HepG2 (cell line): ENCODE data around the gene TET3. TPM values are rescaled to one million over a fixed set of nuclear protein-coding genes. Genes with fewer than 3 reads are reported as not detected.

Source experiments
- ATAC-seq: fragments of 200-7000 bp; cut with Tn5 transposase; 3 replicates; pipeline ENCODE4 v1.9.1; 2020; ENCODE audit warnings: mild to moderate bottlenecking, moderate library complexity
- Bru-seq: library from RNA; stranded (reverse); fragments of 400-500 nt; gene quantifications from one replicate; lab custom pipeline; 2021; lab: Mats Ljungman, UMichigan
- BruChase-seq, 2 experiments: library from RNA; stranded (reverse); fragments of 400-500 nt; gene quantifications; one replicate each; lab custom pipeline; 2021; lab: Mats Ljungman, UMichigan
- BruUV-seq: library from RNA; stranded (reverse); fragments of 400-500 nt; replicated peaks from 2 replicates; lab custom pipeline; 2021; lab: Mats Ljungman, UMichigan
- CTCF ChIA-PET: fragments of 300-600 bp; formaldehyde crosslinking; extraction: SDS; loops from one replicate; lab custom pipeline; 2021; ENCODE audit warnings: low total read pairs, inconsistent platforms, low intra/inter-chr PET ratio; lab: Yijun Ruan, JAX
- POLR2A ChIA-PET: fragments of 350-600 bp; sonication (Branson Sonifier 250); formaldehyde crosslinking; loops from one replicate; lab custom pipeline; 2020; ENCODE audit warnings: antibody characterized with exemption, inconsistent platforms; lab: Yijun Ruan, JAX
- DNase-seq: peaks from one replicate; pipeline ENCODE4 v3.0.0-alpha.2; 2015; ENCODE audit warnings: low spot score
- FAIRE-seq: peaks from 3 replicates; lab custom pipeline; 2011; peaks lifted over from hg19 to GRCh38; lab: Jason Lieb, UNC
- H2AFZ ChIP-seq: one replicate; pipeline ENCODE4 v1.6.1; 2011; ENCODE audit warnings: low read length, inconsistent platforms
- H3K27ac ChIP-seq: fragments of 300-600 bp; 3 replicates; pipeline ENCODE4 v1.8.0; 2011; ENCODE audit warnings: mixed run types, mild to moderate bottlenecking, mixed read lengths, low read length, inconsistent platforms; ENCODE audit not compliant: insufficient read depth; ENCODE audit errors: extremely low read length
- H3K27me3 ChIP-seq, 2 experiments: fragments of 200-600 bp in 1 of 2; 2 replicates in 1 of 2; 3 replicates in 1 of 2; pipeline versions ENCODE4 v1.6.0 to v1.8.0; 2011; ENCODE audit warnings: low read length in 2 of 2, mild to moderate bottlenecking in 2 of 2, moderate library complexity in 2 of 2, inconsistent platforms in 1 of 2; ENCODE audit not compliant: insufficient read depth in 2 of 2, control insufficient read depth in 1 of 2
- H3K36me3 ChIP-seq, 2 experiments: fragments of 200-600 bp in 1 of 2; replicated peaks in 1 of 2; 2 replicates in 1 of 2; 3 replicates in 1 of 2; pipeline versions ENCODE4 v1.5.1 to v1.8.0; 2011; ENCODE audit warnings: low read length in 2 of 2, inconsistent platforms in 1 of 2; ENCODE audit not compliant: insufficient read depth in 2 of 2, control insufficient read depth in 1 of 2
- H3K4me1 ChIP-seq: 2 replicates; pipeline ENCODE4 v1.5.1; 2012; ENCODE audit warnings: low read length, inconsistent platforms; ENCODE audit not compliant: insufficient read depth
- H3K4me2 ChIP-seq: 2 replicates; pipeline ENCODE4 v1.6.0; 2011; ENCODE audit warnings: low read depth, low read length, inconsistent platforms
- H3K4me3 ChIP-seq, 3 experiments: fragments of 200-600 bp in 1 of 3; sonication (generic), shearing (Covaris generic) in 1 of 3; replicated peaks in 1 of 3; 2 replicates each; pipeline ENCODE4 v1.5.1; 2011 to 2016; ENCODE audit warnings: low read length in 3 of 3, inconsistent platforms in 2 of 3, low read depth in 2 of 3, mild to moderate bottlenecking in 2 of 3, control low read depth in 1 of 3, mixed read lengths in 1 of 3; ENCODE audit not compliant: insufficient read depth in 1 of 3
- H3K79me2 ChIP-seq: one replicate; pipeline ENCODE4 v1.6.1; 2011; ENCODE audit warnings: low read length, inconsistent platforms; ENCODE audit not compliant: insufficient read depth
- H3K9ac ChIP-seq: 2 replicates; pipeline ENCODE4 v1.6.0; 2011; ENCODE audit warnings: mild to moderate bottlenecking, low read depth, low read length, inconsistent platforms; ENCODE audit not compliant: insufficient read depth
- H3K9me3 ChIP-seq: 2 replicates; pipeline ENCODE4 v1.5.1; 2012; ENCODE audit warnings: mild to moderate bottlenecking, low read length
- H4K20me1 ChIP-seq: 2 replicates; pipeline ENCODE4 v1.6.0; 2011; ENCODE audit warnings: inconsistent platforms, mild to moderate bottlenecking, low read length, moderate library complexity; ENCODE audit not compliant: insufficient read depth
- ARHGAP35 ChIP-seq: sonication (generic); formaldehyde crosslinking; IDR thresholded peaks from 2 replicates; pipeline ENCODE4 v1.9.0; 2022; ENCODE audit warnings: mild to moderate bottlenecking, inconsistent platforms, moderate library complexity, missing genetic modification reagents, borderline replicate concordance
- ASH2L ChIP-seq: fragments of 300-600, 200-600 bp; sonication (generic); IDR thresholded peaks from 2 replicates; pipeline ENCODE4 v1.7.0; 2017; ENCODE audit warnings: low read depth, mild to moderate bottlenecking, moderate library complexity, mixed read lengths, low read length; ENCODE audit not compliant: insufficient read length
- NONO ChIP-seq, 2 experiments: fragments of 450-650 bp in 1 of 2; sonication (generic) in 1 of 2; formaldehyde crosslinking in 1 of 2; IDR thresholded peaks in 1 of 2; conservative IDR thresholded peaks in 1 of 2; 2 replicates each; pipeline versions ENCODE4 v1.6.1 to v1.8.0; 2017 to 2022; ENCODE audit warnings: mild to moderate bottlenecking in 1 of 2, missing genetic modification reagents in 1 of 2, moderate library complexity in 1 of 2
- POLR2G ChIP-seq: fragments of 200-400 bp; formaldehyde crosslinking; IDR thresholded peaks from 2 replicates; pipeline ENCODE4 v1.6.1; 2018; ENCODE audit warnings: mild to moderate bottlenecking, low read depth, low read length, moderate library complexity
- RFXAP ChIP-seq: sonication (generic); formaldehyde crosslinking; IDR thresholded peaks from 2 replicates; pipeline ENCODE4 v1.4.0; 2020; ENCODE audit warnings: missing genetic modification reagents, borderline replicate concordance
- SALL1 ChIP-seq: sonication (generic); formaldehyde crosslinking; IDR thresholded peaks from 2 replicates; pipeline ENCODE4 v1.8.0; 2022; ENCODE audit warnings: mild to moderate bottlenecking, missing genetic modification reagents
- TAF1 ChIP-seq: sonication (generic); formaldehyde crosslinking; IDR thresholded peaks from 2 replicates; pipeline ENCODE4 v1.4.0; 2020; ENCODE audit warnings: missing genetic modification reagents
- TMF1 ChIP-seq: sonication (generic); formaldehyde crosslinking; IDR thresholded peaks from 2 replicates; pipeline ENCODE4 v1.8.1; 2022; ENCODE audit warnings: low read depth, missing genetic modification reagents
- UBTF ChIP-seq: sonication (generic); formaldehyde crosslinking; IDR thresholded peaks from 2 replicates; pipeline ENCODE4 v1.4.0; 2020; ENCODE audit warnings: mild to moderate bottlenecking, missing genetic modification reagents
- ZNF678 ChIP-seq: sonication (generic); formaldehyde crosslinking; IDR thresholded peaks from 2 replicates; pipeline ENCODE4 v1.4.0; 2020; ENCODE audit warnings: mild to moderate bottlenecking, missing genetic modification reagents
- ZNF883 ChIP-seq: sonication (generic); formaldehyde crosslinking; IDR thresholded peaks from 2 replicates; pipeline ENCODE4 v1.5.1; 2020; ENCODE audit warnings: mild to moderate bottlenecking, missing genetic modification reagents; ENCODE audit errors: not compliant biosample characterization
- WGBS: methylation state at CpG from one replicate; pipeline ENCODE4 v1.1.6; 2017; ENCODE audit warnings: low lambda C conversion rate; 5-methylcytosine and 5-hydroxymethylcytosine counted together
- in situ Hi-C: cut with HindIII; loops from 2 replicates; pipeline ENCODE4 v1.10.0; 2017; ENCODE audit warnings: low pct_unique_long_range_greater_than_20kb; ENCODE audit not compliant: extremely low pct_ligation_motif_present
- intact Hi-C: fragments of 100-400 bp; cut with micrococcal nuclease; formaldehyde crosslinking; loops from one replicate; pipeline ENCODE4 v1.10.0; 2022; ENCODE audit not compliant: unreplicated experiment
- long read RNA-seq, 2 experiments: library from RNA in 1 of 2; library from polyadenylated mRNA in 1 of 2; stranded (forward) in 1 of 2; unstranded in 1 of 2; transcript quantifications; one replicate each; pipeline ENCODE4 v2.0.0, GENCODE V29; 2019 to 2022
- polyA minus RNA-seq, 3 experiments: library from RNA; depleted of rRNA, polyadenylated mRNA; stranded (reverse); fragments of >200 nt; gene quantifications; 2 replicates each; pipeline ENCODE4 v1.2.3, GENCODE V29; 2011; ENCODE audit warnings: low replicate concordance in 1 of 3
- polyA plus RNA-seq, 8 experiments: library from polyadenylated mRNA; depleted of rRNA in 3 of 8; stranded (reverse) in 7 of 8; unstranded in 1 of 8; fragments of >200 nt; fragmentation: Illumina TruSeq in 4 of 8; extraction: Trizol in 4 of 8; gene quantifications; 2 replicates each; pipeline versions ENCODE4 v1.2.1 to v1.2.3, GENCODE V29; 2011 to 2016; ENCODE audit warnings: low read depth in 4 of 8, missing spikeins in 1 of 8, mixed read lengths in 1 of 8; ENCODE audit not compliant: insufficient read depth in 1 of 8
- total RNA-seq, 5 experiments: library from RNA; depleted of rRNA; stranded (reverse); fragments of >200 nt; fragmentation: Illumina TruSeq; extraction: Trizol; gene quantifications; 2 replicates each; pipeline ENCODE4 v1.2.3, GENCODE V29; 2016; ENCODE audit warnings: low read depth in 1 of 5
- TF ChIP-seq, protein P1 (sequence below): sonication (generic); formaldehyde crosslinking; IDR thresholded peaks from 2 replicates; pipeline ENCODE4 v1.8.1; 2023; ENCODE audit warnings: mild to moderate bottlenecking, missing genetic modification reagents

TET3 gene
- 6.8 TPM in 2 replicates for total RNA-seq (2016; rRNA removed; fragmentation: Illumina TruSeq; extraction: Trizol)
- total RNA-seq (2016; cell fraction: cytosol; rRNA removed; fragmentation: Illumina TruSeq; extraction: Trizol; ENCODE audit: low read depth) = 0.71 and 1.2 TPM in 2 replicates
- total RNA-seq (2016; cell fraction: insoluble cytoplasmic fraction; rRNA removed; fragmentation: Illumina TruSeq; extraction: Trizol) = 6.1 and 7.2 TPM in 2 replicates
- 2.4 and 2.7 TPM in 2 replicates for total RNA-seq (2016; cell fraction: membrane; rRNA removed; fragmentation: Illumina TruSeq; extraction: Trizol)
- 12.1 and 16.6 TPM in 2 replicates for total RNA-seq (2016; cell fraction: nucleus; rRNA removed; fragmentation: Illumina TruSeq; extraction: Trizol)
- polyA plus RNA-seq (2011; rRNA removed) = 4.3 and 4.7 TPM in 2 replicates
- polyA plus RNA-seq (2011; cell fraction: cytosol; rRNA removed) = 1.7 and 2.0 TPM in 2 replicates
- polyA plus RNA-seq (2011; cell fraction: nucleus; rRNA removed) = 19.7 and 21.9 TPM in 2 replicates
- 6.0 and 7.3 TPM in 2 replicates for polyA plus RNA-seq (2012)
- polyA plus RNA-seq (2016; cell fraction: cytosol; fragmentation: Illumina TruSeq; extraction: Trizol; ENCODE audit: low read depth) = 0.26 and 0.32 TPM in 2 replicates
- polyA plus RNA-seq (2016; cell fraction: insoluble cytoplasmic fraction; fragmentation: Illumina TruSeq; extraction: Trizol; ENCODE audit: low read depth) = 4.5 and 5.7 TPM in 2 replicates
- 0.63 and 0.87 TPM in 2 replicates for polyA plus RNA-seq (2016; cell fraction: membrane; fragmentation: Illumina TruSeq; extraction: Trizol; ENCODE audit: low read depth)
- polyA plus RNA-seq (2016; cell fraction: nucleus; fragmentation: Illumina TruSeq; extraction: Trizol; ENCODE audit: insufficient read depth, low read depth) = 24.0 and 27.9 TPM in 2 replicates
- polyA minus RNA-seq (2011; rRNA and poly(A)+ RNA removed; ENCODE audit: low replicate concordance) = 7.6 and 10.7 TPM in 2 replicates
- 3.4 and 4.2 TPM in 2 replicates for polyA minus RNA-seq (2011; cell fraction: cytosol; rRNA and poly(A)+ RNA removed)
- polyA minus RNA-seq (2011; cell fraction: nucleus; rRNA and poly(A)+ RNA removed) = 14.0 and 14.5 TPM in 2 replicates
- percentile 82 among the genes with signal in this experiment for Bru-seq, nascent RNA
- BruChase-seq, experiment 1, labeled RNA remaining after a 6-hour chase = percentile 89 among the genes with signal in this experiment
- BruChase-seq, experiment 2, labeled RNA remaining after a 2-hour chase = percentile 87 among the genes with signal in this experiment
- long read RNA-seq, experiment 1, partial matches to known transcripts = 0 of 2 reads
- long read RNA-seq, experiment 1, other reads (novel, unspliced or antisense) = 2 of 2 reads
- long read RNA-seq, experiment 2, partial matches to known transcripts = 0 of 21 reads
- long read RNA-seq, experiment 2, other reads (novel, unspliced or antisense) = 21 of 21 reads

- Histone ChIP-seq H2AFZ (no peak within 1 kb of the TSS), H3K9ac (peak within 1 kb of the TSS; percentile 79), H4K20me1 (peaks cover 7% of the 10 kb centered on the region; the same call in 1 of the 2 replicates), H3K4me2 (peak within 1 kb of the TSS; percentile 97), H3K4me1 (peaks cover 85% of the 10 kb centered on the region), H3K79me2 (peaks cover 38% of the 10 kb centered on the region), H3K27ac (peak within 1 kb of the TSS; percentile 80), H3K9me3 (no peaks in the 10 kb centered on the region), H3K36me3 (peaks cover under 1 to 8% of the 10 kb centered on the region in 2 experiments; a peak in 4 of 5 replicates), H3K4me3 (peak within 1 kb of the TSS; percentile 67 to 80 (median 76)), H3K27me3 (peaks cover 0 to 31% of the 10 kb centered on the region in 2 experiments; a peak in 1 of 5 replicates)
- intact Hi-C loops = loop anchor here (5.0 kb wide), 2 partner anchors 57 to 102 kb away; partner anchors contain the start of gene DGUOK
- FAIRE-seq (no peak), ATAC-seq (peak; percentile 32), DNase-seq (no peak)
- in situ Hi-C loops = no loop called here
- no TSS peak for BruUV-seq
- ChIA-PET POLR2A (interaction anchor here (0.9 to 1.0 kb wide), 2 partner anchors 141 to 156 kb away, joined by 3 read pairs; partner anchors contain the start of gene STAMBP), CTCF (no interaction called here)
- WGBS = 1% methylated on average over 14 of the region's 85 CpGs
- TF ChIP-seq ASH2L (peak; percentile 67), UBTF (CRISPR knock-in tag) (peak; percentile 89), RFXAP (CRISPR knock-in tag) (peak; percentile 58; the same call in 1 of the 2 replicates), TAF1 (peak; percentile 43; the same call in 1 of the 2 replicates), SALL1 (CRISPR knock-in tag) (peak; percentile 66), NONO (IDR thresholded peaks at IDR 0.05) (no peak), NONO (CRISPR knock-in tag; conservative IDR thresholded peaks at IDR 0.05) (peak; percentile 82), ZNF678 (CRISPR knock-in tag) (peak; percentile 75; the same call in 1 of the 2 replicates), ZNF883 (peak; percentile 18), ARHGAP35 (CRISPR knock-in tag) (peak; percentile 55; the same call in 1 of the 2 replicates), POLR2G (peak; percentile 49), TMF1 (CRISPR knock-in tag) (peak; percentile 65; the same call in 1 of the 2 replicates)
- TF ChIP-seq, protein P1, sequence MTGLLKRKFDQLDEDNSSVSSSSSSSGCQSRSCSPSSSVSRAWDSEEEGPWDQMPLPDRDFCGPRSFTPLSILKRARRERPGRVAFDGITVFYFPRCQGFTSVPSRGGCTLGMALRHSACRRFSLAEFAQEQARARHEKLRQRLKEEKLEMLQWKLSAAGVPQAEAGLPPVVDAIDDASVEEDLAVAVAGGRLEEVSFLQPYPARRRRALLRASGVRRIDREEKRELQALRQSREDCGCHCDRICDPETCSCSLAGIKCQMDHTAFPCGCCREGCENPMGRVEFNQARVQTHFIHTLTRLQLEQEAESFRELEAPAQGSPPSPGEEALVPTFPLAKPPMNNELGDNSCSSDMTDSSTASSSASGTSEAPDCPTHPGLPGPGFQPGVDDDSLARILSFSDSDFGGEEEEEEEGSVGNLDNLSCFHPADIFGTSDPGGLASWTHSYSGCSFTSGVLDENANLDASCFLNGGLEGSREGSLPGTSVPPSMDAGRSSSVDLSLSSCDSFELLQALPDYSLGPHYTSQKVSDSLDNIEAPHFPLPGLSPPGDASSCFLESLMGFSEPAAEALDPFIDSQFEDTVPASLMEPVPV = peak; percentile 34; the same call in 1 of the 2 replicates
Measured at GRCh38 chr2:73984203-73984921, at the start of gene TET3. Gene TET3, plus strand, starts transcription at chr2:73984910. Its CDS starts 1,494 bp downstream, at chr2:73986404.
